ENCODE results near the gene GOLGA2. TPM values are rescaled to one million over a fixed set of nuclear protein-coding genes. Genes with fewer than 3 reads are reported as not detected.

GOLGA2 gene
- total and polyA plus RNA-seq, 2 of the 4 experiments (the other 2 are of a cell fraction), result 118 to 146 TPM

GRCh38 chr9:128222026-128222425 lies 53.8 kb downstream of the GOLGA2 start:
- POLR2A ChIA-PET (ENCODE audit: unreplicated experiment), result no interaction called here
- Histone ChIP-seq H3K14ac (replicated peaks; ENCODE audit: low read depth, low read length) (no peak overlapping the region), H3K27me3 (ENCODE audit: control insufficient read depth, insufficient read depth, low read length) (no peaks in the 10 kb centered on the region), H3K4me2 (ENCODE audit: low read depth, low read length) (no peak overlapping the region), H4K5ac (ENCODE audit: low read depth, low read length) (no peak overlapping the region), H3K18ac (ENCODE audit: low read depth, low read length) (no peak overlapping the region), H3K9me3 (ENCODE audit: control insufficient read depth, insufficient read depth, low read length) (no peaks in the 10 kb centered on the region), H3K36me3 (ENCODE audit: control insufficient read depth, insufficient read depth, low read length) (peaks cover 6% of the 10 kb centered on the region; the same call in 1 of the 2 replicates), H3K79me1 (ENCODE audit: low read depth in 1 of 2, low read length in 2 of 2) (no peaks in the 10 kb centered on the region; a peak in 1 of 4 replicates), H3K4me1 (ENCODE audit: control insufficient read depth, insufficient read depth, low read length) (no peaks in the 10 kb centered on the region), H2BK15ac (ENCODE audit: low read depth, low read length) (no peak overlapping the region), H3K9ac (ENCODE audit: low read depth, low read length) (no peak overlapping the region), H4K20me1 (ENCODE audit: insufficient read depth, low read length) (no peaks in the 10 kb centered on the region), H3K56ac (ENCODE audit: extremely low read depth, insufficient read depth, low read length) (no peak overlapping the region), H2AFZ (replicated peaks; ENCODE audit: low read length, poor library complexity) (no peak overlapping the region), H3K4ac (ENCODE audit: low read depth, low read length) (no peak overlapping the region), H3K4me3 (ENCODE audit: insufficient read depth, low read depth, low read length) (no peak overlapping the region), H2AK9ac (replicated peaks; ENCODE audit: low read depth, low read length, poor library complexity) (no peak overlapping the region), H3K27ac (ENCODE audit: insufficient read depth, low read length) (no peak overlapping the region), H2BK120ac (ENCODE audit: low read depth, low read length) (no peak overlapping the region), H4K91ac (ENCODE audit: insufficient read depth, low read depth, low read length) (no peak overlapping the region), H3K9me1 (ENCODE audit: insufficient read depth, low read length) (0 out of 2 replicates have a peak, but pooled peaks cover 3% of the 10 kb centered on the region), H2AK5ac (ENCODE audit: low read depth, low read length) (no peak overlapping the region), H2BK5ac (ENCODE audit: low read depth, low read length, poor library complexity, severe bottlenecking) (no peak overlapping the region), H4K8ac (ENCODE audit: low read depth in 2 of 2, low read length in 2 of 2) (no peak overlapping the region), H3K23ac (ENCODE audit: low read depth, low read length) (no peak overlapping the region), H2BK20ac (ENCODE audit: low read depth, low read length) (no peak overlapping the region)
- ATAC-seq (ENCODE audit: low read depth) (no peak), DNase-seq (no peak)
- TF ChIP-seq MAFK (IDR thresholded peaks at IDR 0.05; ENCODE audit: low read depth, low read length) (no peak), POLR2A (IDR thresholded peaks at IDR 0.05; ENCODE audit: low read depth, low read length) (no peak), BHLHE40 (IDR thresholded peaks at IDR 0.05; ENCODE audit: low read depth, low read length) (no peak), MXI1 (IDR thresholded peaks at IDR 0.05; ENCODE audit: borderline replicate concordance, low read depth, low read length) (no peak), CTCF (conservative IDR thresholded peaks at IDR 0.05; ENCODE audit: low read depth, low read length) (no peak), RCOR1 (IDR thresholded peaks at IDR 0.05; ENCODE audit: insufficient replicate concordance, low read length) (no peak), FOS (IDR thresholded peaks at IDR 0.05; ENCODE audit: low read depth, low read length) (no peak), MAZ (IDR thresholded peaks at IDR 0.05; ENCODE audit: borderline replicate concordance, low read depth, low read length) (no peak), SMC3 (IDR thresholded peaks at IDR 0.05; ENCODE audit: low read depth, low read length) (no peak), USF2 (IDR thresholded peaks at IDR 0.05; ENCODE audit: low read depth, low read length) (no peak), RFX5 (IDR thresholded peaks at IDR 0.05; ENCODE audit: low read depth, low read length) (no peak), CHD1 (IDR thresholded peaks at IDR 0.05; ENCODE audit: low read depth, low read length) (no peak)
- intact Hi-C loops (cut with micrococcal nuclease) (no loop called here), dilution Hi-C loops (cut with HindIII; ENCODE audit: low sequenced_read_pairs, unreplicated experiment) (no loop called here), in situ Hi-C loops (cut with MboI; ENCODE audit: low sequenced_read_pairs) (no loop called here)
- BruUV-seq (replicated peaks), result no TSS peak
- CTCF ChIA-PET, result no interaction called here
- 70% methylated on average over 2 of the region's 10 CpGs; no CpG with 5 or more reads in 1 of the 2 experiments for WGBS, 2 experiments (ENCODE audit: extremely low coverage in 2 of 2, insufficient read length in 1 of 2)
